HepG2 (cell line): Measurements from ENCODE around the gene PIK3R4. TPM values are rescaled to one million over a fixed set of nuclear protein-coding genes. Genes with fewer than 3 reads are reported as not detected.

Experiments
- CEBPZ ChIP-seq: IDR thresholded peaks from 2 replicates; pipeline ENCODE4 v1.6.1; 2012; ENCODE audit warnings: low read length, improper control_type of control experiment
- FOXK1 ChIP-seq: sonication (generic); formaldehyde crosslinking; IDR thresholded peaks from 2 replicates; pipeline ENCODE4 v1.4.0; 2020; ENCODE audit warnings: low read depth, missing genetic modification reagents, borderline replicate concordance
- HHEX ChIP-seq: IDR thresholded peaks from 2 replicates; pipeline ENCODE4 v1.6.1; 2016; ENCODE audit warnings: control low read depth
- HNRNPK ChIP-seq: fragments of 200-400 bp; formaldehyde crosslinking; IDR thresholded peaks from 2 replicates; pipeline ENCODE4 v1.6.1; 2018; ENCODE audit warnings: low read length, low read depth, moderate library complexity, mild to moderate bottlenecking; ENCODE audit not compliant: poor library complexity, severe bottlenecking
- IRX3 ChIP-seq: sonication (generic); formaldehyde crosslinking; IDR thresholded peaks from 2 replicates; pipeline ENCODE4 v1.8.1; 2023; ENCODE audit warnings: mild to moderate bottlenecking, low read depth, missing genetic modification reagents, borderline replicate concordance
- NCOA1 ChIP-seq: sonication (generic); formaldehyde crosslinking; IDR thresholded peaks from 2 replicates; pipeline ENCODE4 v1.9.0; 2021; ENCODE audit warnings: missing genetic modification reagents
- PBX3 ChIP-seq: sonication (generic); formaldehyde crosslinking; IDR thresholded peaks from 2 replicates; pipeline ENCODE4 v1.8.1; 2023; ENCODE audit warnings: missing genetic modification reagents, inconsistent platforms, borderline replicate concordance
- REL ChIP-seq: sonication (generic); formaldehyde crosslinking; conservative IDR thresholded peaks from 2 replicates; pipeline ENCODE4 v1.8.0; 2022; ENCODE audit warnings: mild to moderate bottlenecking, missing genetic modification reagents, moderate library complexity
- SP1 ChIP-seq, 2 experiments: fragments of 450-650 bp in 1 of 2; sonication (generic) in 1 of 2; formaldehyde crosslinking in 1 of 2; IDR thresholded peaks; 2 replicates each; pipeline versions ENCODE4 v1.4.0 to v1.6.1; 2016 to 2020; ENCODE audit warnings: missing genetic modification reagents in 1 of 2
- TAF1 ChIP-seq: sonication (generic); formaldehyde crosslinking; IDR thresholded peaks from 2 replicates; pipeline ENCODE4 v1.4.0; 2020; ENCODE audit warnings: missing genetic modification reagents
- TBP ChIP-seq: sonication (generic); formaldehyde crosslinking; IDR thresholded peaks from 2 replicates; pipeline ENCODE4 v1.5.0; 2020; ENCODE audit warnings: missing genetic modification reagents
- TBX2 ChIP-seq: sonication (generic); formaldehyde crosslinking; IDR thresholded peaks from 2 replicates; pipeline ENCODE4 v1.5.0; 2020; ENCODE audit warnings: missing genetic modification reagents, mild to moderate bottlenecking, borderline replicate concordance
- XBP1 ChIP-seq: sonication (generic); formaldehyde crosslinking; IDR thresholded peaks from 2 replicates; pipeline ENCODE4 v1.5.0; 2020; ENCODE audit warnings: missing genetic modification reagents
- ZNF530 ChIP-seq: sonication (generic); formaldehyde crosslinking; IDR thresholded peaks from 2 replicates; pipeline ENCODE4 v1.5.0; 2020; ENCODE audit warnings: low read depth, mild to moderate bottlenecking, missing genetic modification reagents
- ZNF543 ChIP-seq: sonication (generic); formaldehyde crosslinking; IDR thresholded peaks from 2 replicates; pipeline ENCODE4 v1.4.0; 2020; ENCODE audit warnings: mild to moderate bottlenecking, missing genetic modification reagents
- ZNF770 ChIP-seq: sonication (generic); formaldehyde crosslinking; IDR thresholded peaks from 2 replicates; pipeline ENCODE4 v1.5.0; 2020; ENCODE audit warnings: mild to moderate bottlenecking, missing genetic modification reagents
- ZNF776 ChIP-seq: sonication (generic); formaldehyde crosslinking; IDR thresholded peaks from 2 replicates; pipeline ENCODE4 v1.4.0; 2020; ENCODE audit warnings: mild to moderate bottlenecking, missing genetic modification reagents
- ZSCAN30 ChIP-seq: sonication (generic); formaldehyde crosslinking; IDR thresholded peaks from 2 replicates; pipeline ENCODE4 v1.5.0; 2020; ENCODE audit warnings: mild to moderate bottlenecking, missing genetic modification reagents
- polyA plus RNA-seq, 8 experiments: library from polyadenylated mRNA; depleted of rRNA in 3 of 8; stranded (reverse) in 7 of 8; unstranded in 1 of 8; fragments of >200 nt; fragmentation: Illumina TruSeq in 4 of 8; extraction: Trizol in 4 of 8; gene quantifications; 2 replicates each; pipeline versions ENCODE4 v1.2.1 to v1.2.3, GENCODE V29; 2011 to 2016; ENCODE audit warnings: low read depth in 4 of 8, missing spikeins in 1 of 8, mixed read lengths in 1 of 8; ENCODE audit not compliant: insufficient read depth in 1 of 8
- total RNA-seq, 5 experiments: library from RNA; depleted of rRNA; stranded (reverse); fragments of >200 nt; fragmentation: Illumina TruSeq; extraction: Trizol; gene quantifications; 2 replicates each; pipeline ENCODE4 v1.2.3, GENCODE V29; 2016; ENCODE audit warnings: low read depth in 1 of 5
- TF ChIP-seq, protein P1 (sequence below): sonication (generic); formaldehyde crosslinking; IDR thresholded peaks from 2 replicates; pipeline ENCODE4 v1.5.0; 2020; ENCODE audit warnings: missing genetic modification reagents
- TF ChIP-seq, protein P2 (sequence below): sonication (generic); formaldehyde crosslinking; IDR thresholded peaks from 2 replicates; pipeline ENCODE4 v1.5.0; 2020; ENCODE audit warnings: missing genetic modification reagents, mild to moderate bottlenecking, borderline replicate concordance

The PIK3R4 gene
- total and polyA plus RNA-seq, 2 of the 13 experiments (the other 11 are each of a cell fraction or from before 2014, with no cell fraction given), result 22.4 to 26.0 TPM

DNA sequence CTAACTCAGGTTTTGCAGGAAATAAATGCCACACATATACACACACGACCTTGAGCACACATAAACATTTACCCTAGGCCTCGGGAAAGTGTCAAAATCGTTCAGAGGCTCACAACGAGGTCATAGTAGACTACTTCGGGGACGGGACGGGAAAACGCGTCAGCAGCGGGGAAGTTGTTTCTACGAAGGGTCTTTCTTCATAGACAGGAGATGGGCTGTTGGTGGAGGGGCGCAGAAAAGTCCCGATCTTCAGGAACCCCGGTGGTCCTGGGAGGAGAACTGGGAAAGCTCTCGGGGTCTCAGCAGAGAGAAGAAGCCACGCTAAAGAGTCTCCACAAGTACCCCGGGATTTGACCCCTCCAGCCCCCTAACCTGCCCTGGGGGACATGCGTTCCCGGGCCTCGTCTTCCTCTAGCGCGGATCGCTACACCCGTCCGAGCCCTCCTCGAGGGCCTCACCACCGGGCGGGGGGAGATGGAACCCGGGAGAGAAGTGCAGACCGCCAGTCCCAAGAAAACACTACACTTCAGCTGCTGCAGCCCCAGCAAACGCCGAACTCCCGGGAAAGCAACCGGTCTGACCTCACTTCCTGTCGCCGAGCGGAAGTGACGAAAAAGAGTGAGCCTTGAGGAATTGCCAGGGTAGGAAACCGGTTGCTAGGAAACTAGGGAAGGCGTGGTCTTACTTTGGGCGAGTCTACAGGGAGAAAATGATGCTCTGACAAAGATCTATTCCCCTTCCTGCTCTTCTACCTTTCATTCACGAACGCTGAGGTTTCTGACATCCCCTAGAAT, at the start of gene PIK3R4 (continued):
- TF ChIP-seq ZNF776 (CRISPR knock-in tag) (no peak), SP1 (IDR thresholded peaks at IDR 0.05) (no peak), SP1 (CRISPR knock-in tag; IDR thresholded peaks at IDR 0.05) (0 out of 2 replicates have a peak, but pooled peaks have one; percentile 32), TBX2 (CRISPR knock-in tag) (no peak), NCOA1 (CRISPR knock-in tag) (no peak), FOXK1 (CRISPR knock-in tag) (peak; percentile 47; the same call in 1 of the 2 replicates), PBX3 (CRISPR knock-in tag) (no peak), TBP (CRISPR knock-in tag) (no peak), HHEX (no peak), XBP1 (CRISPR knock-in tag) (no peak), ZNF543 (CRISPR knock-in tag) (no peak), TAF1 (CRISPR knock-in tag) (peak; percentile 64), HNRNPK (no peak), ZSCAN30 (0 out of 2 replicates have a peak, but pooled peaks have one; percentile 45), ZNF530 (no peak), REL (no peak), CEBPZ (no peak), ZNF770 (CRISPR knock-in tag) (no peak), IRX3 (CRISPR knock-in tag) (no peak)
- TF ChIP-seq, protein P1, sequence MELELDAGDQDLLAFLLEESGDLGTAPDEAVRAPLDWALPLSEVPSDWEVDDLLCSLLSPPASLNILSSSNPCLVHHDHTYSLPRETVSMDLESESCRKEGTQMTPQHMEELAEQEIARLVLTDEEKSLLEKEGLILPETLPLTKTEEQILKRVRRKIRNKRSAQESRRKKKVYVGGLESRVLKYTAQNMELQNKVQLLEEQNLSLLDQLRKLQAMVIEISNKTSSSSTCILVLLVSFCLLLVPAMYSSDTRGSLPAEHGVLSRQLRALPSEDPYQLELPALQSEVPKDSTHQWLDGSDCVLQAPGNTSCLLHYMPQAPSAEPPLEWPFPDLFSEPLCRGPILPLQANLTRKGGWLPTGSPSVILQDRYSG (CRISPR knock-in tag), result no peak
- TF ChIP-seq, protein P2, sequence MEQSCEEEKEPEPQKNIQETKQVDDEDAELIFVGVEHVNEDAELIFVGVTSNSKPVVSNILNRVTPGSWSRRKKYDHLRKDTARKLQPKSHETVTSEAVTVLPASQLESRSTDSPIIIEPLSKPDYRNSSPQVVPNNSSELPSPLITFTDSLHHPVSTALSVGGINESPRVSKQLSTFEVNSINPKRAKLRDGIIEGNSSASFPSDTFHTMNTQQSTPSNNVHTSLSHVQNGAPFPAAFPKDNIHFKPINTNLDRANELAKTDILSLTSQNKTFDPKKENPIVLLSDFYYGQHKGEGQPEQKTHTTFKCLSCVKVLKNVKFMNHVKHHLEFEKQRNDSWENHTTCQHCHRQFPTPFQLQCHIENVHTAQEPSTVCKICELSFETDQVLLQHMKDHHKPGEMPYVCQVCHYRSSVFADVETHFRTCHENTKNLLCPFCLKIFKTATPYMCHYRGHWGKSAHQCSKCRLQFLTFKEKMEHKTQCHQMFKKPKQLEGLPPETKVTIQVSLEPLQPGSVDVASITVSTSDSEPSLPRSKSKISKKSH (CRISPR knock-in tag), result peak; percentile 79; the same call in 1 of the 2 replicates
